Natural killer cell treated with Interleukin-12 subunit alpha and Interleukin-12 subunit beta and Interleukin-15 and Interleukin-18, amount 100 ng/mL, for 72 hours (primary cell): ENCODE measurements around the gene ERGIC1. TPM values are rescaled to one million over a fixed set of nuclear protein-coding genes. Genes with fewer than 3 reads are reported as not detected.
A peak's percentile ranks its signal among the peaks of the same experiment; 100 is the strongest.
"Not testable (repeated sequence)": the region's sequence is repeated elsewhere in the genome, so short reads cannot be mapped to it uniquely, and the experiment has no call there.

ENCODE experiments used
- ATAC-seq, 2 donors: fragments of 150-1000 bp; cut with Tn5 transposase in 1 of 2; sonication (Bioruptor Pico), chemical (Tn5 transposase) in 1 of 2; 2 replicates each; pipeline ENCODE4 v1.10.0; 2021
- DNase-seq: peaks from one replicate; pipeline ENCODE4 v3.0.0; 2022; ENCODE audit warnings: low spot score
- H3K27ac Mint-ChIP-seq, 2 donors: 1 replicate in 1 of 2; 2 replicates in 1 of 2; pipeline ENCODE4 v1.8.0; 2022; ENCODE audit warnings: mixed read lengths in 2 of 2, mild to moderate bottlenecking in 1 of 2, moderate library complexity in 1 of 2
- H3K27me3 Mint-ChIP-seq, 2 donors: 1 replicate in 1 of 2; 2 replicates in 1 of 2; pipeline ENCODE4 v1.8.0; 2022; ENCODE audit warnings: mixed read lengths in 2 of 2
- H3K36me3 Mint-ChIP-seq: one replicate; pipeline ENCODE4 v1.8.0; 2022; ENCODE audit warnings: mixed read lengths
- H3K4me1 Mint-ChIP-seq, 2 donors: 1 replicate in 1 of 2; 2 replicates in 1 of 2; pipeline ENCODE4 v1.8.0; 2022; ENCODE audit warnings: low read depth in 2 of 2, mixed read lengths in 2 of 2, mild to moderate bottlenecking in 1 of 2
- H3K4me3 Mint-ChIP-seq: one replicate; pipeline ENCODE4 v1.8.0; 2022; ENCODE audit warnings: mixed read lengths
- H3K9me3 Mint-ChIP-seq: 2 replicates; pipeline ENCODE4 v1.8.0; 2022; ENCODE audit warnings: mixed read lengths
- total RNA-seq, 2 donors: library from RNA; stranded (reverse); gene quantifications; one replicate each; pipeline ENCODE4 v1.2.3, GENCODE V29; 2022

Gene ERGIC1
- total RNA-seq, 2 donors from 2014 or later, result 50.8 to 51.4 TPM

DNA sequence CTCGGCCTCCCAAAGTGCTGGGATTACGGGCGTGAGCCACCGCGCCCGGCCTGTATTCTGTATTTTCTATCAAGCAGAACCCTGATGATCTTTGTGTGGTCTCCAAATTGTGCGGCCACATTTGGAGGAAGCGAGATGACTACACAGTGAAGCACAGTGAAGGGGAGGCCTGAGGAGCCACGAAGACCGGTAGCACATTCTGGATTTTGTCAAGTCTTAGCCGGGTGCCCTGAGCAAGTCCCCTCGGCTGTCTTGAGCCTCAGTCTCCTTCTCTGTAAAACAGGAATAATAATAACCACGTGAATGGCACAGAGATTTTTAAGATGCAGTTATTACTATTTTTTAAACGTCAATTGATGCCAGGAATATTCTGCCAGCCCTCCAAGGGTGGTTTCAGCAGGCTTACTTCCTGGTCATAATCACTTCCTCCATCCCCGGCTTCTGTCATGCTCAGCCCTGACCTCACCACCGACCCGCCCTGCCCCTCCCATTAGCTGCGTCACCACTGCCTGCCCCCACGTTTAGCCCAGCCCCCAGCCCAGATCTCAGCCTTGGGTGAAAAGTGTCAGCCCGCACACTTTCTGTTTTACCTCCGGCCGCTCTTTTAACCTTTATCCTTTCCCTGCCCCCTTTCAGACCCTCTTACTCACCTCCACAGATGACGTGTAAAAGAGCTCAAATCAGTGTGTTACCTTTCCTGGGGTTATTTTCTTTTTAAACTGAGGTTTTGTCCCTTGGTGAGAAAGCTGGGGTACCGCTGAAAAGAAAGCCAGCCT lies 27.0 kb upstream of the ERGIC1 start:
- H3K27me3 Mint-ChIP-seq, result no peaks in the 10 kb centered on the region
- peak overlapping the region; percentile 83 to 96 for H3K27ac Mint-ChIP-seq
- no peaks in the 10 kb centered on the region for H3K9me3 Mint-ChIP-seq
- H3K4me3 Mint-ChIP-seq, result peak overlapping the region; percentile 70
- DNase-seq, result peak; percentile 86
- H3K4me1 Mint-ChIP-seq, result peaks cover 16 to 19% of the 10 kb centered on the region in 2 donors
- peak; percentile 100 for ATAC-seq
- H3K36me3 Mint-ChIP-seq, result no peaks in the 10 kb centered on the region

DNA sequence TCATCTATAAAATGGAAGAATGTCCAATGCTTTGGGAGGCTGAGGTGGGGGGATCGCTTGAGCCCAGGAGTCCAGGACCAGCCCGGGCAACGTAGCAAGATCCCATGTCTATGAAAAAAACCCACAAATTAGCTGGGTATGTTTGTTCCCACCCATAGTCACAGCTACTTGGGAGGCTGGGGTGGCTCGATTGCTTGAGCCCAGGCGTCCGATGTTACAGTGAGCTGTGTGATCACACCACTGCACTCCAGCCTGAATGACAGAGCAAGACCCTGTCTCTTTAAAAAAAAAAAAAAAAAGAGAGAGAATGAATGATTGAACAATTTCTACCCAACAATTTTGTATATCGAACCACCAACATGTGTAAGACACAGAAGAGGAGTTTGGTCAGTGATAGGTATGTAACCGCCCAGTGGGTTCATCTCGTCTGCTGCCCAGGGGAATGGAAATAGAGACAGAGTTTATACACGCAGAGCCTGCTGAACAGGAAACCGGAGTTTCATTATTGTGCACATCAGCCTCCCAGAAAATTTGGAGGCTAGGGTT lies 26.2 kb upstream of the ERGIC1 start:
- H3K27ac Mint-ChIP-seq, result peak overlapping the region; percentile 83 to 96
- no peaks in the 10 kb centered on the region for H3K9me3 Mint-ChIP-seq
- no peaks in the 10 kb centered on the region for H3K36me3 Mint-ChIP-seq
- DNase-seq, result no peak
- no peaks in the 10 kb centered on the region for H3K27me3 Mint-ChIP-seq
- peak overlapping the region; percentile 70 for H3K4me3 Mint-ChIP-seq
- H3K4me1 Mint-ChIP-seq, result peaks cover 16 to 19% of the 10 kb centered on the region in 2 donors
- no peak for ATAC-seq

GRCh38 chr5:172809774-172810173 lies 24.3 kb upstream of the ERGIC1 start:
- ATAC-seq (no peak), DNase-seq (no peak)
- H3K9me3 Mint-ChIP-seq, result no peaks in the 10 kb centered on the region
- peak overlapping the region in 1 of 2 donors; percentile 40 for H3K27ac Mint-ChIP-seq
- no peaks in the 10 kb centered on the region for H3K36me3 Mint-ChIP-seq
- H3K27me3 Mint-ChIP-seq, result no peaks in the 10 kb centered on the region
- H3K4me3 Mint-ChIP-seq, result no peak overlapping the region
- H3K4me1 Mint-ChIP-seq, result peaks cover 16 to 19% of the 10 kb centered on the region in 2 donors

DNA sequence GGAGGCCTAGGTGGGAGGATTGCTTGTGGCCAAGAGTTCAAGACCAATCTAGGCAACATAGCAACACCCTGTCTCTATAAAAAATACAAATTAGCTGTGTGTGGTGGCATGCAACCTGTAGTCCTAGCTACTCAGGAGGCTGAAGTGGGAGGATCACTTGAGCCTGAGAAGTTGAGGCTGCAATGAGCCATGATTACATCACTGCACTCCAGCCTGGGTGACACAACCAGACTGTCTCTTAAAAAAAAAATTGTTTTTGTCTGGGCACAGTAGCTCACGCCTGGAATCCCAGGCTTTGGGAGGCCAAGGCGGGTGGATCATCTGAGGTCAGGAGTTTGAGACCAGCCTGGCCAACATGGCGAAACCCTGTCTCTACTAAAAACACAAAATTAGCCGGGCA lies 23.1 kb upstream of the ERGIC1 start:
- peaks cover 14 to 16% of the 10 kb centered on the region in 2 donors for H3K4me1 Mint-ChIP-seq
- DNase-seq, H3K36me3 Mint-ChIP-seq, H3K4me3 Mint-ChIP-seq, H3K9me3 Mint-ChIP-seq, ATAC-seq, H3K27ac Mint-ChIP-seq, H3K27me3 Mint-ChIP-seq: not testable (repeated sequence)

DNA sequence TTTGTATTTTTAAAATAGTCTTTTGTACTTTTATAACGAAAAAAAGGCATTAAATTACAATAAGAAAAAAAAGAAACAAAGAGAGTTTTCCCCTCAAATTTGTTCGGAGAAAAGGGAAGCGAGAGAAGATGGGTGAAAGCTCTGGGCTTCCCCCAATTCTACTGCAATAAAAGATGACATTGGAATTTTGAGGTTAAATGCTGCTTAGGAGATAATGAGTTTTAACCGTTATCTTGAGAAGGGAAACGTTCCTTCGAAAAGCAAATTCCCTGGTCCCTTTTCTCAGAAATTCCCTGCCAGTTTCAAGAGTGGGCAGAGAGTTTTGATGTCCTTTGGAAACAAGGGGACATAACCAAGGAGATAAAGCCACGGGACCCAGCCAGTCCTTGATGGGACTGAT lies 18.4 kb upstream of the ERGIC1 start:
- Mint-ChIP-seq H3K27ac (no peak overlapping the region), H3K27me3 (no peaks in the 10 kb centered on the region), H3K4me1 (peaks cover 0 to under 1% of the 10 kb centered on the region in 2 donors), H3K9me3 (no peaks in the 10 kb centered on the region), H3K36me3 (no peaks in the 10 kb centered on the region), H3K4me3 (no peak overlapping the region)
- ATAC-seq (no peak), DNase-seq (no peak)

- ATAC-seq (no peak), DNase-seq (no peak)
- Mint-ChIP-seq H3K36me3 (no peaks in the 10 kb centered on the region), H3K27me3 (no peaks in the 10 kb centered on the region), H3K4me3 (no peak overlapping the region), H3K4me1 (peaks cover 0 to 4% of the 10 kb centered on the region in 2 donors), H3K9me3 (no peaks in the 10 kb centered on the region), H3K27ac (no peak overlapping the region)
These were observed 17.0 kb upstream of the ERGIC1 start for GRCh38 chr5:172816925-172817562.

- DNase-seq (no peak), ATAC-seq (no peak)
- no peak overlapping the region for H3K27ac Mint-ChIP-seq
- H3K9me3 Mint-ChIP-seq, result no peaks in the 10 kb centered on the region
- H3K4me1 Mint-ChIP-seq, result peaks cover 0 to 4% of the 10 kb centered on the region in 2 donors
- H3K4me3 Mint-ChIP-seq, result no peak overlapping the region
- H3K36me3 Mint-ChIP-seq, result no peaks in the 10 kb centered on the region
- no peaks in the 10 kb centered on the region for H3K27me3 Mint-ChIP-seq
These were observed 16.4 kb upstream of the ERGIC1 start for GRCh38 chr5:172817664-172818063.

GRCh38 chr5:172818081-172818480 lies 16.0 kb upstream of the ERGIC1 start:
- no peak overlapping the region for H3K27ac Mint-ChIP-seq
- H3K36me3 Mint-ChIP-seq, result no peaks in the 10 kb centered on the region
- H3K9me3 Mint-ChIP-seq, result no peaks in the 10 kb centered on the region
- H3K4me3 Mint-ChIP-seq, result no peak overlapping the region
- ATAC-seq, result no peak
- H3K27me3 Mint-ChIP-seq, result no peaks in the 10 kb centered on the region
- H3K4me1 Mint-ChIP-seq, result peaks cover 0 to 4% of the 10 kb centered on the region in 2 donors
- no peak for DNase-seq

- Mint-ChIP-seq H3K36me3 (no peaks in the 10 kb centered on the region), H3K9me3 (no peaks in the 10 kb centered on the region), H3K27ac (no peak overlapping the region), H3K27me3 (no peaks in the 10 kb centered on the region), H3K4me3 (no peak overlapping the region), H3K4me1 (peaks cover 0 to 4% of the 10 kb centered on the region in 2 donors)
- no peak for ATAC-seq
- no peak for DNase-seq
These were observed 14.5 kb upstream of the ERGIC1 start for GRCh38 chr5:172819569-172819968.

GRCh38 chr5:172820046-172820767 lies 13.8 kb upstream of the ERGIC1 start:
- no peak overlapping the region for H3K4me3 Mint-ChIP-seq

GRCh38 chr5:172821340-172821985 lies 12.6 kb upstream of the ERGIC1 start:
- Mint-ChIP-seq H3K9me3 (peaks cover 8% of the 10 kb centered on the region), H3K36me3 (peaks cover 14% of the 10 kb centered on the region)
- no peak for ATAC-seq

More at GRCh38 chr5:172820046-172820767, 13.8 kb upstream of the ERGIC1 start:
- Mint-ChIP-seq H3K4me1 (peaks cover 0 to 4% of the 10 kb centered on the region in 2 donors), H3K27me3 (no peaks in the 10 kb centered on the region), H3K9me3 (peaks cover under 1% of the 10 kb centered on the region), H3K36me3 (peaks cover 2% of the 10 kb centered on the region), H3K27ac (no peak overlapping the region)
- no peak for DNase-seq
- no peak for ATAC-seq

GRCh38 chr5:172823840-172824362 lies 10.2 kb upstream of the ERGIC1 start:
- Mint-ChIP-seq H3K9me3 (peaks cover 11% of the 10 kb centered on the region), H3K4me3 (no peak overlapping the region), H3K36me3 (peaks cover 20% of the 10 kb centered on the region), H3K27ac (no peak overlapping the region), H3K4me1 (peaks cover 0 to 4% of the 10 kb centered on the region in 2 donors), H3K27me3 (no peaks in the 10 kb centered on the region)
- no peak for ATAC-seq
- DNase-seq, result no peak

More at GRCh38 chr5:172821340-172821985, 12.6 kb upstream of the ERGIC1 start:
- Mint-ChIP-seq H3K27me3 (no peaks in the 10 kb centered on the region), H3K27ac (no peak overlapping the region), H3K4me3 (no peak overlapping the region), H3K4me1 (peaks cover 0 to 4% of the 10 kb centered on the region in 2 donors)
- no peak for DNase-seq

GRCh38 chr5:172825610-172826204 lies 8.3 kb upstream of the ERGIC1 start:
- H3K4me1 Mint-ChIP-seq, result peaks cover 0 to 5% of the 10 kb centered on the region in 2 donors
- peaks cover 20% of the 10 kb centered on the region for H3K36me3 Mint-ChIP-seq
- DNase-seq, result no peak
- no peaks in the 10 kb centered on the region for H3K27me3 Mint-ChIP-seq
- no peak for ATAC-seq
- peaks cover 11% of the 10 kb centered on the region for H3K9me3 Mint-ChIP-seq
- peak overlapping the region in 1 of 2 donors; percentile 4 for H3K27ac Mint-ChIP-seq
- H3K4me3 Mint-ChIP-seq, result no peak overlapping the region
